HG02884 (cell line): Measurements from ENCODE around the gene SHANK3.

ENCODE experiments used
- ATAC-seq: cut with Tn5 transposase; IDR thresholded peaks from one replicate; pipeline ENCODE4 v1.9.1; 2021; ENCODE audit warnings: mild to moderate bottlenecking, moderate library complexity; ENCODE audit not compliant: unreplicated experiment

SHANK3 gene

GRCh38 chr22:50677493-50678217, 5.0 kb downstream of the SHANK3 start:
- no peak for ATAC-seq

GRCh38 chr22:50678218-50678650, 5.6 kb downstream of the SHANK3 start:
- no peak for ATAC-seq

DNA sequence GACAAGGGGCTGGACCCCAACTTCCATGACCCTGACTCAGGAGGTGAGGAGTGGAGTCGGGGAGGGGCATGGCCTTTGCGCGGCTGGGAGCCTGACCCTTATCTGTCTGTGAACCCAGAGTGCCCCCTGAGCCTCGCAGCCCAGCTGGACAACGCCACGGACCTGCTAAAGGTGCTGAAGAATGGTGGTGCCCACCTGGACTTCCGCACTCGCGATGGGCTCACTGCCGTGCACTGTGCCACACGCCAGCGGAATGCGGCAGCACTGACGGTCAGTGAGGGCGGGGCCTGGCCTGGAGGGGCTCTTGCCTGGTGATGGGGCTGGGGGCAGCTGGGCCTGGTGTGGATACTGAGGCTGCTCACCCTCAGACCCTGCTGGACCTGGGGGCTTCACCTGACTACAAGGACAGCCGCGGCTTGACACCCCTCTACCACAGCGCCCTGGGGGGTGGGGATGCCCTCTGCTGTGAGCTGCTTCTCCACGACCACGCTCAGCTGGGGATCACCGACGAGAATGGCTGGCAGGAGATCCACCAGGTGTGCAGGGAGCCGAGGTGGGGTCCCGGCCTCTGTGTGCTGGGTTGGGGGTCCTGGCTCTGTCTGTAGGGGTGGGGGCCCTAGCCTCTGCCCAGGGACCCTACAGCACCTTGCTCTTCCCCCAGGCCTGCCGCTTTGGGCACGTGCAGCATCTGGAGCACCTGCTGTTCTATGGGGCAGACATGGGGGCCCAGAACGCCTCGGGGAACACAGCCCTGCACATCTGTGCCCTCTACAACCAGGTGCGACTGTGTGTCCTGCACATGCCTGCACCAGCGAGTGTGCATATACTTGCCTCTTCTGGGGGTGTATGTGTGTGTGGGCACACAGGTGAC, 6.3 kb downstream of the SHANK3 start:
- no peak for ATAC-seq

- ATAC-seq, result no peak
Observed at GRCh38 chr22:50683086-50683993, 10.7 kb downstream of the SHANK3 start.

DNA sequence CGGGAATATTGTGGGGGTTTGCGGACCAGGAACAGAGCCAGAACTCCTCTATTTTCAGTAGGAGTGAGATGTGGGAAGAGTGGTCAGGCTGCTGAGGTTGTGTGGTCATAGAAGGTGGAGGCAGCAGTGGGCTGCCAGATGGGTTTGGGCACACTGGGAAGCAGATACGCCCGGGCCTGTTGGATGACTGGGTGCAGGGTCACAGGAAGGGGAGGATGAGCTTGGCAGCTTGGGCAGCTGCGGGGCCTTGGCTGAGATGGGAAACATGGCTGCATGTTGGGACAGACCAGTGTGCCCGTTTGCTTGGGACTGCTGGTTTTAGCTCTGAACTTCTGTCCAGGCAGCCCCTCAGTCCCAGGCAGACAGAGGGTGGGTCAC, 11.4 kb downstream of the SHANK3 start:
- ATAC-seq, result no peak

DNA sequence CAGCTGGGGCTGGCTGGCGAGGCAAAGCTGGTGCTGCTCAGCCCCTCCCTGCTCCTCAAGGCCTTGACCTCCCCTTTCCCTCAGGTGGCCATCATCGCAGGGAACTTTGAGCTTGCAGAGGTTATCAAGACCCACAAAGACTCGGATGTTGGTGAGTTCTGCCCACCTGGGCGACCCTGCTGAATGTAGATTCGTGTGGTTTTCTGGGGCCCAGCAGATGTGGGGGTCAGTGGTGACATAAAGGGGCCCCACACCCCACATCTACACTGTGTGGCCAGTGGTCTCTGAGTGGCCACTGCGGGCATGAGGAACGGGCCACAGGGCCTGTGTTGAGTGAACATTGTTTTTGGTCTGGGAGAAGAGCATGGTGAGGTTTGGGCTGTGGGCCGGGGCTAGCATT, 11.9 kb downstream of the SHANK3 start:
- ATAC-seq, result no peak

DNA sequence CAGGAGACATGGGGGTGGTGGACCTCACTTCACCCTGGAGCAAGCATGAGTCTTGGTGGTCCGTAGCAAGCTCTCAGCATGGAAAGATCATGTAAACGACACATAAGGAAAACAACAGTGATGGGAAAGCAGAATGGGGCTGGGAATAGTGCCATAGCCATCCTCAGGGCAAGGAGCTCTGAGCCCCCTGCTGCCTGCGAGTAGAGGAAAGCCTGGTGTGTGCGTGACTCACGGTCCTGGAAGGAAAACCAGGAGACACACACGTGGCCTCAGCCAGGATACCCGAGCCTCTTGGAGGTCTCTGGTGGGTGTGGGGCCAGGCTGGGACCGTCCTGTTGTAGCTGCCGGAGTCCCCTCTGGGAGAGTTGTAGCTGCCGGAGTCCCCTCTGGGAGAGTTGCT, 12.4 kb downstream of the SHANK3 start:
- no peak for ATAC-seq

DNA sequence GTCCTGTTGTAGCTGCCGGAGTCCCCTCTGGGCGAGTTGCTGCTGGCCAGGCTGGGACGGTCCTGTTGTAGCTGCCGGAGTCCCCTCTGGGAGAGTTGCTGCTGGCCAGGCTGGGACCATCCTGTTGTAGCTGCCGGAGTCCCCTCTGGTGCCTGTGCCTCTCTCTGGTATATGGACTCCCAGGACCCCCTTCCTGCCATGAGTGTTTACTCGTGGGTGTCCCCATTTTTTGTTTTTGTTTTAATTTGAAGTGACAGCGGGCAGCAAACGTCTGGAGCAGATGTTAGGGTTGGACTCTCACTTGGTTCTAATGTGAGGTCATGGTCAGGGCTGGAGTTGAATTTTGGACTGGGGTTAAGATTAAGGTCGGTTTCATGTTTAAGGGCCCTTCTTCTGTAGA, 14.2 kb downstream of the SHANK3 start:
- ATAC-seq, result no peak

GRCh38 chr22:50687829-50688228, 15.2 kb downstream of the SHANK3 start:
- ATAC-seq, result no peak

DNA sequence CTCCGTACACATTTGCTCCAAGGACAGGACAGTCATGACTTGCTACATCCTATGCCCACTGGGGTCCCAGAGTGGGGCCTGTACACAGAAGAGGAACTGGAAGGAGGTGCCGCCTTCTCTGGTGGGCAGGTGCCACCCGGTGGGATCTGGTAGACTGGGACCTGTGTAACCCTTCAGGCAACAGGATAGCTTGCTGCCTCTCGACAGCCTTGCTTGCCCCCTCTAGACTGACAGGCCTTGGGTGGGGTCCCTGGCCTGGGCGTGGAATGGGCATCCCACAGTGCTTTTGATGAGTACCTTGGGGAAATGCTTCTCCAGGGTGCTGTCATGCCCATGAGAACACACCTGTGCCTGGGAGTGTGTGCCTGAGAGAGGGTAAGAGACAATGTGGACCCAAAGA, 15.8 kb downstream of the SHANK3 start:
- ATAC-seq, result no peak

- no peak for ATAC-seq
Observed at GRCh38 chr22:50691521-50691920, 18.9 kb downstream of the SHANK3 start.

DNA sequence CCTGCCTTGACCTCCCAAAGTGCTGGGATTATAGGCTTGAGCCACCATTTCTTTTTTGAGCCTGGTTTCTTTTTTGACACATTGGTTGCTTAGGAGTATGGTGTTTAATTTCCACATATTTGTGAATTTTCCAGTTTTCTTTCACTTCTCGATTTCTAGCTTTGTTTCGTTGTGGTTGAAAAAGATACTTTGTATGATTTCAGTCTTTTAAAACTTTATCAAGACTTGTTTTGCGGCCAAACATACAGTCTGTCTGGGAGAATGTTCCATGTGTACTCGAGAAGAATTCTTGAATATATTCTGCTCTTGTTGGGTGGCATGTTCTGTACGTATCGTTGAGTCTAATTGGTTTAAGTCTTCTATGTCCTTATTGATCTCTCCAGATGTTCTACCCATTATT, 20.8 kb downstream of the SHANK3 start:
- no peak for ATAC-seq

DNA sequence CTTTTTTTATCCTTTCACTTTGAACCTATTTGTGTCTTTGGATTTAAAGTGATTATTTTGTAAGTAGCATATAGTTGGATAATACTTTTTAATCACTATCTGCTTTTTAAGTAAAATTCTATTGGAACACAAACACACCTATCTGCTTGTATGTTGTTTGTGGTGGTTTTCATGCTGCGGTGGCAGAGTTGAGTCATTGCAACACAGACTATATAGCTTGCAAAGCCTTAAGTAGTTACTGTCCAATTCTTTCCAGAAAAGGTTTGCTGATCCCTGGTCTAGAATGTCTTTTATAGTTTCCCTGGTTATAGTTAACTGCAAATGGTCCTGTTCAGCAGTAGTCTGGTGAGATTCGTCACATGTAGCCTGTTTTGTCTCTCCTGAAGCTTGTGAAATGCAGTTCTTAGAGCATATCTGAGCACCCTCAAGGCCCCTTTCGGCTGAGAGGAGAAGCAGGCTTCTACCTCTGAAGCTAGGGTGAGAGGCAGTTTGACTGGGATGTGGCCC, 21.5 kb downstream of the SHANK3 start:
- ATAC-seq, result no peak

DNA sequence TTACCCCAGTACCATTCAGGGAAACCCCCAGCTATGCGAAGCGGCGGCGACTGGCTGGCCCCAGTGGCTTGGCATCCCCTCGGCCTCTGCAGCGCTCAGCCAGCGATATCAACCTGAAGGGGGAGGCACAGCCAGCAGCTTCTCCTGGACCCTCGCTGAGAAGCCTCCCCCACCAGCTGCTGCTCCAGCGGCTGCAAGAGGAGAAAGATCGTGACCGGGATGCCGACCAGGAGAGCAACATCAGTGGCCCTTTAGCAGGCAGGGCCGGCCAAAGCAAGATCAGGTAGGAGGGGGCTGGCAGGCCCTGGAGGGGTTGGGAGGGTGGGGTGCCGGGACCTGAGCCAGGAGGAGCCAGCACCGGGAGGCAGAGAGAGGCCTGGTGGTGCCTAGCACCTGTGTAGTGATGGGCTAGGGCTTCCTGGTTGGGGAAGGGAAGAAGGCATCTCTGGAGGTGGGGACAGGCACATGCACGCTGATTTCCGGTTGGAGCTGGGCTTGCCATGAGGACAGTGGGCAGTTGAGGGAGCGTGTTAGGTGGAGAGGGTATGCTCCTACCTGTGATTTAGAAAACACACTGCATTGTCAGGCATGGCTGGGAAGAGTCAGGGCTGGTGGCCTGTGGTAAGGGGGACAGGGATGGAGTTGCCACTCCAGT, 22.3 kb downstream of the SHANK3 start:
- no peak for ATAC-seq

DNA sequence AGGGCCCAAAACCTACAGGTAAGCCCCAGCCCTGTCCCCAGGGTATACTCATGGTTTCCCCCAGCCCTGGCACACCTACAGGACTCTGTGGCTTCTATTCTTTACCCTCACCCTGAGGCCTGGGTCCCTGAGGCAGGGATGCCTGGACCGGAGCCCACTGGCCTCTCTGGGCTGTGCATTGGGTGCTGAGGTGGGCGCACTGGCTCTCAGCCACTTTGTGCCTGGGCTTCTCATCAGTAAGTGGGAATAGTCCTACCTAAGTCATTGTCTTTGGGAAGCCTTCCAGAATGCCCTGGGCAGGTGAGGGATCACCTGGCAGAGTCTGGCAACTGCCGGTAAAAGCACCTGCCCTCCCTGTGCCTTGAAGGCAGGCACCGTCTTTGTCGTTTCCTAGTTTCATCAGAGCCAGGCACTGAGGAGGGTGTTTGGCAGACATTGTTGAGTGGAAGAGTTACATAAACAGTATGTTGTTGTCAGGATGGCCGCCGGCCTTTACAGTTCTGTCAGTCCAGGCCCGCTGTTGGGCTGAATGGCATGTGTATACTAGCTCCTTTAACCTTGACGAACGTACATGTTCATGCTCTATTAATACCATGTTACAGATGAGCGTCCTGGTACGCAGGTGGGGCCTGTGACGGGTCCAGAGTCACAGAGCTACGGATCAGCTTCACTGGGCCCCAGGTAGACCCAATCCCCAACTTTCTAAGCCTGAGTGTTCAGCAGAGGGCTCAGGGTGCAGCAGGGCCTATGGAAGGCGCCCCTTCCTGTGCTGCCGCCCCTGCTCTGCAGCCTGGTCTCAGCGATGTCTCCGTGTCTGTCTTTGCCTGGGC, 23.0 kb downstream of the SHANK3 start:
- no peak for ATAC-seq

GRCh38 chr22:50696251-50696798, 23.7 kb downstream of the SHANK3 start:
- ATAC-seq, result no peak

GRCh38 chr22:50696799-50697561, 24.4 kb downstream of the SHANK3 start:
- ATAC-seq, result no peak

GRCh38 chr22:50697667-50698506, 25.3 kb downstream of the SHANK3 start:
- no peak for ATAC-seq
